GM19463 (cell line): ENCODE measurements around the gene FRAT1.
"Not testable (repeated sequence)": the region's sequence is repeated elsewhere in the genome, so short reads cannot be mapped to it uniquely, and the experiment has no call there.

Source experiments
- ATAC-seq: cut with Tn5 transposase; IDR thresholded peaks from one replicate; pipeline ENCODE4 v1.9.1; 2021; ENCODE audit warnings: mild to moderate bottlenecking, moderate library complexity; ENCODE audit not compliant: unreplicated experiment

Gene FRAT1

GRCh38 chr10:97318772-97319651 is at the start of gene FRAT1:
Gene FRAT1 (plus strand): TSS chr10:97319271. CDS start chr10:97319454, 183 bp downstream.
- ATAC-seq = peak; percentile 79

GRCh38 chr10:97270523-97271154 is 48.4 kb upstream of the FRAT1 start:
- ATAC-seq = no peak

GRCh38 chr10:97273700-97274099 is 45.4 kb upstream of the FRAT1 start:
- no peak for ATAC-seq

DNA sequence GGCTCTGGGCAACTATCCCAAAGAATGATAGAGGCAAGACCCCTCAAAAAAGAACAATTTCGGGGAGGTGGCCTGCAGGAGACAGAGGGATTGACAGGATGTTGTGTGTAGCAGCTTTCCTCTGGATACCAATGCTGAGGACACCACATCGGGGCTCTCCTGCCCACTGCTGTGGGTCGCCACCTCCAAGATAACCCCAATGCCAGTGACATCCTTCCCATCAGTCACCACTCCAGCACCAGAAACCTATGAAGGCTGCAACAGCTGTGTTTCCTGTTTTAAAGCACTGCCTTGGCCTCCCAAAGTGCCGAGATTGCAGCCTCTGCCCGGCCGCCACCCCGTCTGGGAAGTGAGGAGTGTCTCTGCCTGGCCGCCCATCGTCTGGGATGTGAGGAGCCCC is 44.2 kb upstream of the FRAT1 start:
- ATAC-seq = no peak

DNA sequence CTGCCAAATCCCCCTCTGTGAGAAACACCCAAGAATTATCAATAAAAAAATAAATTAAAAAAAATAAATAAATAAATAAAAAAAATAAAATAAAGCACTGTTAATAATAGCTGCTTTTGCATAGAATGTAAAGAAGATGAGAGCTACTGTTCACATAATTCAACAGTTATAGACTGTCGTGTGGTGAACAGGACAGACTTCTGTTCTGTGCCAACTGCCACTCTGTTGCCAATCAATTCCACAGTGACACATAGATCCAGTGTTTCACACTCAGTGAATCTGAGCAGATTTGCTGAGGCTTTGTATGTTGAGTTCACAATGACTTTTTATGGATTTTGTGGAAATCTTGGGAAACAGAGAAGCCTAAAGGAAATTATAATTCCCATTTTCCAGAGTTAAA is 41.5 kb upstream of the FRAT1 start:
- ATAC-seq = no peak

- no peak for ATAC-seq
These were observed 40.5 kb upstream of the FRAT1 start for GRCh38 chr10:97278491-97278989.

DNA sequence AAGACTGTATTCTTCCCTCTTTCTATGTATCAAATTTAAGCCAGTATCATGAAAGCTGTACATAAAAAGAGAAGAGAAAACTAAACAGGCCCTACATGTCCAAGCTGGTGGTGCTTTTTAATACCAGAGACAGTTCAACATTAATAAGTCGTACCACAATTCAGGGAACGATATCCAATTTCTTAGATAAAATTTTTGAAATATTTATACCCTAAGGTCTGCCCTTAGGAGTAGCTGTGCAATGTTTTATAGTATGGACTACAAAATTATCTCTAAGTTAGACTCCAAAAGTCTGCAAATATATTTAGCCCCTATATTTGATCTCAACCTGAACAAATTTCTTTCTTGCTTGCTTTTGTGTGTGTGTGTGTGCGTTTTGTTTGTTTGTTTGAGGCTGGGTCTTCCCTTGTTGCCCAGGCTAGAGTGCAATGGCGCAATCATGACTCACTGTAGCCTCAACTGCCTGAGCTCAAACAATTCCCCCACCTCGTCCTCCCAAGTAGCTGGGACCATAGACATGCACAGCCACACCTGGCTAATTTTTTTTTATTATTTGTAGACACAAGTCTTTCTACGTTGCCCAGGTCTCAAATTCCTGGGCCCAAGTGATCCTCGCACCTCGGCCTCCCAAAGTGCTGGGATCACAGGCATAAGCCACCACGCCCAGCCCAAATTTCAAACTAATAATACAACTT is 39.8 kb upstream of the FRAT1 start:
- no peak for ATAC-seq

DNA sequence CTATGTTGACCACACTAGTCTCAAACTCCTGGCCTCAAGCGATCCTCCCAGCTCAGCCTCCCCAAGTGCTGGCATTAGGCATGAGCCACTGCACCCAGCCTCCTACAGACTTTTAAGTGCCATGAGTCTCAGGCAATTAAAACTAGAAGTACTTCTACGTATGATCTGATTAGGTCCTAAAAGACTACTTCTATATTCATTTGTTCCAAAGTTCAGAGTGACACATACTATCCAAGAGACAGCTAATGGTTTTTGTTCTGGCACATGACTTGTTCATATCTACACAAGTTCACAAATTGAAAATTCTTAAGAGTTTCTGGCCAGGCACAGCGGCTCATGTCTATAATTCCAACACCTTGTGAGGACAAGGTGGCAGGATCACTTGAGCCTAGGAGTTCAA is 38.3 kb upstream of the FRAT1 start:
- ATAC-seq = no peak

GRCh38 chr10:97290076-97290475 is 29.0 kb upstream of the FRAT1 start:
- not testable (repeated sequence) for ATAC-seq

DNA sequence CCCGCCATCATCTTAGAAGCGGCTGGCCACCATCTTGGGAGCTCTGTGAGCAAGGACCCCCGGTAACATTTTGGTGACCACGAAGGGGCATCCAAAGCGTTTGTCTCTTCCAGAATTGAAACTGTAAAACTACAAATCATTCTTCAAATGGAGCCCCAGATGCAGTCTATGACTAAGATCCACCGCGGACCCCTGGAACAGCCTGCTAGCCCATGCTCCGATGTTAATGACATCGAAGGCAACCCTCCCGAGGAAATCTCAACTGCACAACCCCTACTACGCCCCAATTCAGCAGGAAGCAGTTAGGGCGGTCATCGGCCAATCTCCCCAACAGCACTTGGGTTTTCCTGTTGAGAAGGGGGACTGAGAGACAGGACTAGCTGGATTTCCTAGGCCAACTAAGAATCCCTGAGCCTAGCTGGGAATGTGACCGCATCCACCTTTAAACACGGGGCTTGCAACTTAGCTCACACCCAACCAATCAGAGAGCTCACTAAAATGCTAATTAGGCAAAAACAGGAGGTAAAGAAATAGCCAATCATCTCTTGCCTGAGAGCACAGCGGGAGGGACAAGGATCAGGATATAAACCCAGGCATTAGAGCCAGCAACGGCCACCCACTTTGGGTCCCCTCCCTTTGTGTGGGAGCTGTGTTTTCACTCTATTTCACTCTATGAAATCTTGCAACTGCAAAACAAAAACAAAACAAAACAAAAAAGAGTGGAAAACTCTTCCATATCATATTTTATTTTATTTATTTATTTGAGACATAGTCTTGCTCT is 28.3 kb upstream of the FRAT1 start:
- not testable (repeated sequence) for ATAC-seq

GRCh38 chr10:97291357-97292096 is 27.5 kb upstream of the FRAT1 start:
- ATAC-seq = no peak

- peak; percentile 92 for ATAC-seq
These were observed 26.8 kb upstream of the FRAT1 start, which contains the start of gene ARHGAP19 for GRCh38 chr10:97292097-97292861. Gene ARHGAP19 (minus strand): TSS chr10:97292637. CDS start chr10:97292627, 10 bp downstream.

- ATAC-seq = no peak
These were observed 26.2 kb upstream of the FRAT1 start for GRCh38 chr10:97292862-97293198.

- no peak for ATAC-seq
These were observed 21.4 kb upstream of the FRAT1 start for GRCh38 chr10:97297556-97298222.

GRCh38 chr10:97298223-97298571 is 20.9 kb upstream of the FRAT1 start:
- ATAC-seq = no peak

- ATAC-seq = no peak
These were observed 18.1 kb upstream of the FRAT1 start for GRCh38 chr10:97300980-97301379.

DNA sequence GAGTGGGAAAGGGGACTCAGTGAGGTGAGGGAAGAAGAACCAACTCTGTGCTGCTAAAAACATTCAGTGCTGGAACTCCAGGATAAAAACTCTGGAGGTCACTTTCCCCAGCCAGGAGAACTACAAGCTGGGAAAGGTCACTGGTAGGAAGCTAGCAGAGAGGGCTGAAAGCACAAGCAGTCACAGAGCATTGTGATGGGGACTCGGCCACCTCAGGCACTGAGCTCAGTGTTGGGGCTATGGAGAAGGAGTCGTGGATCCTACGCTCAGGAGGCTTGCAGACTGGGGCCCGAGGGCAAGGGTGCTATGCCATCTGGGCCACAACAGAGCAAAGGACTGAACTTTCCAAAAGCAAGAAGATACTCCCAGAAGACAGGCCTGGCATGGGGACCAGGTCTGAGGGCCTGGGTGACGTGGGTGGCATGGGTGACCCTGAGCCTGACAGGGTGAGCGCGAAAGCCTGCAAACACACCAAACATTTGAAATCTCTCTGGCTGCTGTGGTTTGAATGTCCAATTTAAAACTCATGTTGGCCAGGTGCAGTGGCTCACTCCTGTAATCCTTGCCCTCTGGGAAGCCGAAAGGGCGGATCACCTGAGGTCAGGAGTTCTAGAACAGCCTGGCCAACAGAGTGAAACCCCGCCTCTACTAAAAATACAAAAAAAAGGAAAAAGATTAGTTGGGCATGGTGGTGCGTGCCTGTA is 16.8 kb upstream of the FRAT1 start:
- no peak for ATAC-seq

- ATAC-seq = no peak
These were observed 11.6 kb upstream of the FRAT1 start for GRCh38 chr10:97307441-97307840.
